Fibroblast of the aortic adventitia (primary cell): ENCODE measurements around the gene D2HGDH. TPM values are rescaled to one million over a fixed set of nuclear protein-coding genes. Genes with fewer than 3 reads are reported as not detected.
"Not testable (repeated sequence)": the region's sequence is repeated elsewhere in the genome, so short reads cannot be mapped to it uniquely, and the experiment has no call there.

Experiments used
- DNase-seq: peaks from one replicate; pipeline ENCODE4 v3.0.0-alpha.2; 2010; ENCODE audit warnings: low read depth
- H3K4me3 ChIP-seq: 2 replicates; pipeline ENCODE4 v1.5.1; 2011; ENCODE audit warnings: low read depth, mild to moderate bottlenecking, control low read depth, low read length, moderate library complexity
- total RNA-seq: library from RNA; depleted of rRNA; stranded (reverse); fragments of >200 nt; gene quantifications from 2 replicates; pipeline ENCODE4 v1.2.3, GENCODE V29; 2012; ENCODE audit warnings: low replicate concordance
- TF ChIP-seq, protein P1 (sequence below): IDR thresholded peaks from 2 replicates; pipeline ENCODE4 v1.5.1; 2011; ENCODE audit warnings: mild to moderate bottlenecking, low read length, control low read depth, inconsistent platforms; ENCODE audit not compliant: insufficient read depth

D2HGDH gene
- total RNA-seq, 1 donor = 9.3 TPM

DNA sequence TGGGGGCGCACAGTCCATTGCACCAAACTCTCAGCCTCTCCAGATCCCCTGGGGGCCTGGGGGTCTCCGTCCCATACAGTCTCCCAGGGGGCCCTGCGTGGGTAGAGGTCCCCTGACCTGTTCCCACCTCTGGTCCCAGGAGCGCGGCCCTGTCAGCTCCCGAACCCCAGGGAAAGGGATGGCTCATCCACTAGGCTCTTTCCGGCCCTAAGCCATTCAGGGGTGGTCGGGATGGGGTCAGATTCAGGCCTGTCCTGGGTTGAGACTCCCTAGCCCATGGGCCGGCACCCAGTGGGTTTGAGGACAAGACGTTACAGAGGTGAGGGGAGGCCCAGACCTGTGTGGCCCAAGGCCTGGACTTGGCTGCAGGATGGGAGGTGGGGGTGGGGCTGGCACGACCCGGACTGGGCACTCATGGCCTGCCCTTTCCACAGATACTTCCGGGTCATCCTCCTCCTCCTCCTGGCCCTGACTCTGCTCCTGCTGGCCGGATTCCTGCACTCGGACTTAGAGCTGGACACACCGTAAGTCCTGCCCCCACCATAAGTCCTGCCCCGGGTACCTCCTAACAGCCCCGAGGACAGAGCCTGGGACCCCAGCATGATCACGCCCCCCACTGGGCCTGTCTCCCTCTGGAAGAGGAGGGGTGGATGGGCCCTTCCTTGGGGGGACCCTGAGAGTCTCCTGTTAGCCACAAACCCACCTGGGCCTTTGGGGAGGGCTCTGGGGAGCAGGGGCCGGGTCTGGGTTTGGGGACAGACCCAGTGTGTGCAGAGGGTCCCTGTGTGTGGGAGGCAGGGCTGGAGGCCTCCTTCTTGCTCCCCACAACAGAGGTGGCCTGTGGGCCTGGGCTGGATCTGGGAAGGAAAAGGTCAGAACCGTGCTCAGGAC is 64.4 kb downstream of the D2HGDH start:
- H3K4me3 ChIP-seq = no peak overlapping the region
- DNase-seq = no peak
- TF ChIP-seq, protein P1, sequence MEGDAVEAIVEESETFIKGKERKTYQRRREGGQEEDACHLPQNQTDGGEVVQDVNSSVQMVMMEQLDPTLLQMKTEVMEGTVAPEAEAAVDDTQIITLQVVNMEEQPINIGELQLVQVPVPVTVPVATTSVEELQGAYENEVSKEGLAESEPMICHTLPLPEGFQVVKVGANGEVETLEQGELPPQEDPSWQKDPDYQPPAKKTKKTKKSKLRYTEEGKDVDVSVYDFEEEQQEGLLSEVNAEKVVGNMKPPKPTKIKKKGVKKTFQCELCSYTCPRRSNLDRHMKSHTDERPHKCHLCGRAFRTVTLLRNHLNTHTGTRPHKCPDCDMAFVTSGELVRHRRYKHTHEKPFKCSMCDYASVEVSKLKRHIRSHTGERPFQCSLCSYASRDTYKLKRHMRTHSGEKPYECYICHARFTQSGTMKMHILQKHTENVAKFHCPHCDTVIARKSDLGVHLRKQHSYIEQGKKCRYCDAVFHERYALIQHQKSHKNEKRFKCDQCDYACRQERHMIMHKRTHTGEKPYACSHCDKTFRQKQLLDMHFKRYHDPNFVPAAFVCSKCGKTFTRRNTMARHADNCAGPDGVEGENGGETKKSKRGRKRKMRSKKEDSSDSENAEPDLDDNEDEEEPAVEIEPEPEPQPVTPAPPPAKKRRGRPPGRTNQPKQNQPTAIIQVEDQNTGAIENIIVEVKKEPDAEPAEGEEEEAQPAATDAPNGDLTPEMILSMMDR = no peak

- TF ChIP-seq, protein P1 = no peak
- no peak for DNase-seq
- no peak overlapping the region for H3K4me3 ChIP-seq
Observed at GRCh38 chr2:241799522-241800197, 65.2 kb downstream of the D2HGDH start.

DNA sequence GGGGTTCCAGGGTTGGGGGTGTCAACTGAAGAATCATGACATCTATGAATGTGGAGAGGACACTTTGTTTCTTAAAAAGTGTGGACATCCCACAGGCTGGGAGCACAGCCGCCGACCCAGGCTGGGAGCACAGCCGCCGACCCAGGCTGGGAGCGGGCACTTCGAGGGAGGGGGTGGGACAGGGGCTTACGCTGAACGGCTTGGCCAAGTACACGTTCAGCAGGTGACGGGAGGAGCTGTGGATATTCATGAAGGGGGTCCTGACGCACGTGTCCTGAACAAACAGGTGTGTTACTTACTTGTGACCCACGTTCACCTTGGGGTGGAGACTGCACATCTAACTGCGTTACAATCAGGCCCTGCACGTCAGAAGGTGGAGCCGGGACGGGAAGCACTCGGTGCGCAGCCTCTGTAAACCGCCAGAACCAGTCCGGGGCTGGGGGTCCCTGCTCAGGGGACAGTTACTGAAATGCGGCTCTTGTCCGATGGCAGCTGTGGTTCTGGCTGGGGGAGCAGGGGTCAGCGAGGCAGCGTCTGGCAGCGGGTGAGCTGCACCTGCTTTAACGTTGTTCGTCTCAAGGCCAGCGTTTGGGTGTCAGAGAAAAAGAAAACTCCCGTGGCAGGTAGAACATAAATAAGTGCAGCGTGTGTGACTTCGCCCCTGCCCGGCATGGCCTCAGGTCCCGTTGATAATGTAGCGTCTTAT is 65.9 kb downstream of the D2HGDH start:
- not testable (repeated sequence) for H3K4me3 ChIP-seq, DNase-seq

- DNase-seq = no peak
- TF ChIP-seq, protein P1 = no peak
- H3K4me3 ChIP-seq = no peak overlapping the region
Observed at GRCh38 chr2:241801611-241802420, 67.4 kb downstream of the D2HGDH start.

GRCh38 chr2:241802421-241803318 is 68.2 kb downstream of the D2HGDH start:
- DNase-seq = no peak
- TF ChIP-seq, protein P1 = no peak

More at GRCh38 chr2:241802421-241803318, 68.2 kb downstream of the D2HGDH start:
- H3K4me3 ChIP-seq = no peak overlapping the region
